HEK293T (cell line): Measurements from ENCODE around the gene EDIL3.

Experiments used
- BHLHE40 ChIP-seq: fragments of 450-650 bp; IDR thresholded peaks from 2 replicates; pipeline ENCODE4 v1.6.1; 2016; ENCODE audit warnings: mild to moderate bottlenecking, moderate library complexity, borderline replicate concordance
- CTBP1 ChIP-seq: fragments of 450-650 bp; IDR thresholded peaks from 2 replicates; pipeline ENCODE4 v1.6.1; 2016; ENCODE audit warnings: borderline replicate concordance
- ELF4 ChIP-seq: fragments of 450-650 bp; IDR thresholded peaks from 2 replicates; pipeline ENCODE4 v1.6.1; 2017; ENCODE audit warnings: antibody characterized with exemption
- FOXM1 ChIP-seq: fragments of 450-650 bp; IDR thresholded peaks from 2 replicates; pipeline ENCODE4 v1.6.1; 2017; ENCODE audit warnings: mild to moderate bottlenecking, borderline replicate concordance
- HDGF ChIP-seq: fragments of 450-650 bp; IDR thresholded peaks from 2 replicates; pipeline ENCODE4 v1.6.1; 2017; ENCODE audit warnings: antibody characterized with exemption, borderline replicate concordance
- LEF1 ChIP-seq: fragments of 450-650 bp; IDR thresholded peaks from 2 replicates; pipeline ENCODE4 v1.6.1; 2017; ENCODE audit warnings: mild to moderate bottlenecking, borderline replicate concordance
- SP1 ChIP-seq: fragments of 450-650 bp; IDR thresholded peaks from 2 replicates; pipeline ENCODE4 v1.6.1; 2017
- SUZ12 ChIP-seq: fragments of 450-650 bp; IDR thresholded peaks from 2 replicates; pipeline ENCODE4 v1.6.1; 2016; ENCODE audit warnings: mild to moderate bottlenecking
- TARDBP ChIP-seq: fragments of 450-650 bp; IDR thresholded peaks from 2 replicates; pipeline ENCODE4 v1.6.1; 2016
- ZNF384 ChIP-seq: fragments of 450-650 bp; IDR thresholded peaks from 2 replicates; pipeline ENCODE4 v1.6.1; 2016

GRCh38 chr5:84275609-84276008 is 109.1 kb downstream of the EDIL3 start:
- no peak for TF ChIP-seq BHLHE40
- no peak for TF ChIP-seq SUZ12
- no peak for TF ChIP-seq ELF4
- TF ChIP-seq SP1: no peak
- no peak for TF ChIP-seq LEF1
- TF ChIP-seq HDGF: no peak
- TF ChIP-seq ZNF384: no peak
- TF ChIP-seq FOXM1: no peak
- TF ChIP-seq CTBP1: no peak
- no peak for TF ChIP-seq TARDBP
